NCI-H526 treated with DMSO at 0.1 percent for 48 hours (cell line): ENCODE data around the gene SKIL.

Experiments
- DNase-seq: peaks from one replicate; lab custom pipeline; 2025; lab: John Stamatoyannopoulos, UW

Gene SKIL

GRCh38 chr3:170437696-170438407, 80.3 kb downstream of the SKIL start:
- DNase-seq = no peak

GRCh38 chr3:170438836-170439235, 81.3 kb downstream of the SKIL start:
- DNase-seq = no peak

- no peak for DNase-seq
These were observed 82.8 kb downstream of the SKIL start for GRCh38 chr3:170440344-170440743.

GRCh38 chr3:170441412-170441811, 83.9 kb downstream of the SKIL start:
- DNase-seq = no peak

GRCh38 chr3:170442947-170443346, 85.4 kb downstream of the SKIL start:
- DNase-seq = no peak

GRCh38 chr3:170443457-170443856, 85.9 kb downstream of the SKIL start:
- DNase-seq = no peak
